H1 (cell line): ENCODE results near the gene FMNL1. TPM values are rescaled to one million over a fixed set of nuclear protein-coding genes. Genes with fewer than 3 reads are reported as not detected.

Experiments used
- CTCF ChIA-PET: fragments of 300-600 bp; sonication (Branson Sonifier 250); formaldehyde crosslinking; loops from one replicate; lab custom pipeline; 2021; ENCODE audit not compliant: partially characterized antibody; lab: Charles Lee
- POLR2A ChIA-PET: fragments of 300-600 bp; sonication (Branson Sonifier 250); formaldehyde crosslinking; loops from one replicate; lab custom pipeline; 2021; ENCODE audit warnings: inconsistent platforms; ENCODE audit not compliant: partially characterized antibody; lab: Charles Lee
- DNase-seq, 2 experiments: peaks; one replicate each; pipeline versions ENCODE4 v3.0.0 to v3.0.0-alpha.2; 2010 to 2022; ENCODE audit warnings: low spot score in 2 of 2, low read depth in 1 of 2, mixed read lengths in 1 of 2
- FAIRE-seq: peaks from 2 replicates; lab custom pipeline; 2011; peaks lifted over from hg19 to GRCh38; lab: Jason Lieb, UNC
- H2AFZ ChIP-seq: 2 replicates; pipeline ENCODE4 v1.8.1; 2012; ENCODE audit warnings: low read length, inconsistent platforms
- H2AK5ac ChIP-seq: 2 replicates; pipeline ENCODE4 v1.6.1; 2013; ENCODE audit warnings: low read depth, low read length
- H2BK120ac ChIP-seq: replicated peaks from 2 replicates; pipeline ENCODE3; 2013; ENCODE audit warnings: low read depth, low read length, inconsistent platforms
- H2BK12ac ChIP-seq: 2 replicates; pipeline ENCODE4 v1.6.1; 2013; ENCODE audit warnings: low read depth, low read length
- H2BK15ac ChIP-seq: 2 replicates; pipeline ENCODE4 v1.6.1; 2013; ENCODE audit warnings: low read length
- H2BK20ac ChIP-seq: 2 replicates; pipeline ENCODE4 v1.6.1; 2013; ENCODE audit warnings: low read length
- H2BK5ac ChIP-seq: 2 replicates; pipeline ENCODE4 v1.6.1; 2013; ENCODE audit warnings: low read depth, low read length
- H3K14ac ChIP-seq: 2 replicates; pipeline ENCODE4 v1.6.1; 2013; ENCODE audit warnings: inconsistent platforms; ENCODE audit not compliant: insufficient read length
- H3K18ac ChIP-seq: 2 replicates; pipeline ENCODE4 v1.6.1; 2013; ENCODE audit warnings: low read length; ENCODE audit errors: extremely low read depth
- H3K23ac ChIP-seq: 2 replicates; pipeline ENCODE4 v1.6.1; 2013; ENCODE audit warnings: inconsistent platforms; ENCODE audit not compliant: insufficient read length
- H3K23me2 ChIP-seq: 2 replicates; pipeline ENCODE4 v1.6.1; 2013; ENCODE audit warnings: low read depth, low read length
- H3K27ac ChIP-seq: 2 replicates; pipeline ENCODE4 v1.6.1; 2011; ENCODE audit warnings: low read depth, low read length, inconsistent platforms
- H3K27me3 ChIP-seq, 4 experiments: replicated peaks in 1 of 4; 1 replicate in 1 of 4; 2 replicates in 3 of 4; pipeline versions ENCODE4 v1.6.1 to v1.8.1; 2011 to 2013; ENCODE audit warnings: low read length in 3 of 4, mild to moderate bottlenecking in 3 of 4, inconsistent platforms in 2 of 4, mixed read lengths in 2 of 4, moderate library complexity in 1 of 4; ENCODE audit not compliant: control insufficient read depth in 3 of 4, insufficient read depth in 3 of 4; ENCODE audit errors: extremely low read depth in 1 of 4
- H3K36me3 ChIP-seq, 4 experiments: 2 replicates each; pipeline versions ENCODE4 v1.6.1 to v1.8.1; 2011 to 2013; ENCODE audit warnings: mild to moderate bottlenecking in 4 of 4, low read length in 3 of 4, moderate library complexity in 2 of 4, control low read depth in 1 of 4, inconsistent platforms in 1 of 4; ENCODE audit not compliant: insufficient read depth in 4 of 4, control insufficient read depth in 2 of 4
- H3K4ac ChIP-seq: replicated peaks from 2 replicates; pipeline ENCODE3; 2013; ENCODE audit warnings: low read length, low read depth, mixed read lengths, inconsistent platforms; ENCODE audit not compliant: insufficient read length
- H3K4me1 ChIP-seq, 4 experiments: replicated peaks in 1 of 4; 1 replicate in 1 of 4; 2 replicates in 3 of 4; pipeline versions ENCODE4 v1.6.1 to v1.8.1; 2011 to 2013; ENCODE audit warnings: low read length in 3 of 4, inconsistent platforms in 2 of 4, mixed read lengths in 1 of 4; ENCODE audit not compliant: insufficient read depth in 4 of 4, control insufficient read depth in 3 of 4
- H3K4me2 ChIP-seq, 2 experiments: 2 replicates each; pipeline versions ENCODE4 v1.6.1 to v1.8.1; 2011 to 2013; ENCODE audit warnings: low read depth in 2 of 2, low read length in 2 of 2, control low read depth in 1 of 2, inconsistent platforms in 1 of 2, mild to moderate bottlenecking in 1 of 2; ENCODE audit not compliant: insufficient read depth in 1 of 2
- H3K4me3 ChIP-seq, 4 experiments: fragments of 200-600, 300-600 bp in 1 of 4; sonication (generic), shearing (Covaris generic), sonication (Bioruptor Twin) in 1 of 4; 2 replicates each; pipeline versions ENCODE4 v1.5.1 to v1.8.1; 2011 to 2016; ENCODE audit warnings: low read length in 4 of 4, low read depth in 3 of 4, control low read depth in 2 of 4, inconsistent platforms in 2 of 4, mild to moderate bottlenecking in 2 of 4, mixed read lengths in 1 of 4, moderate library complexity in 1 of 4; ENCODE audit not compliant: insufficient read depth in 2 of 4; ENCODE audit errors: extremely low read depth in 1 of 4
- H3K56ac ChIP-seq: replicated peaks from 2 replicates; pipeline ENCODE3; 2013; ENCODE audit warnings: low read depth, mild to moderate bottlenecking, mixed read lengths, low read length, inconsistent platforms; ENCODE audit not compliant: insufficient read length
- H3K79me1 ChIP-seq: 2 replicates; pipeline ENCODE4 v1.6.1; 2013; ENCODE audit warnings: low read depth, low read length, control low read depth
- H3K79me2 ChIP-seq, 2 experiments: 2 replicates each; pipeline versions ENCODE4 v1.6.1 to v1.8.1; 2012 to 2013; ENCODE audit warnings: low read length in 2 of 2, mild to moderate bottlenecking in 2 of 2, inconsistent platforms in 1 of 2; ENCODE audit not compliant: insufficient read depth in 2 of 2, control insufficient read depth in 1 of 2
- H3K9ac ChIP-seq, 4 experiments: replicated peaks in 1 of 4; 1 replicate in 1 of 4; 2 replicates in 3 of 4; pipeline versions ENCODE4 v1.6.1 to v1.8.1; 2011 to 2013; ENCODE audit warnings: low read depth in 3 of 4, low read length in 3 of 4, control low read depth in 2 of 4, mild to moderate bottlenecking in 2 of 4, moderate library complexity in 2 of 4, inconsistent platforms in 1 of 4; ENCODE audit errors: extremely low read depth in 1 of 4
- H3K9me3 ChIP-seq, 2 experiments: 2 replicates each; pipeline versions ENCODE4 v1.6.1 to v1.8.1; 2012 to 2013; ENCODE audit warnings: mild to moderate bottlenecking in 2 of 2, moderate library complexity in 2 of 2, control low read depth in 1 of 2, inconsistent platforms in 1 of 2, low read depth in 1 of 2, low read length in 1 of 2, mixed read lengths in 1 of 2; ENCODE audit not compliant: insufficient read depth in 2 of 2
- H4K20me1 ChIP-seq, 2 experiments: replicated peaks in 1 of 2; 2 replicates each; pipeline versions ENCODE3 to v1.8.1; 2011 to 2013; ENCODE audit warnings: inconsistent platforms in 2 of 2, low read length in 2 of 2, mild to moderate bottlenecking in 1 of 2; ENCODE audit not compliant: insufficient read depth in 2 of 2, control insufficient read depth in 1 of 2
- H4K5ac ChIP-seq: 2 replicates; pipeline ENCODE4 v1.6.1; 2013; ENCODE audit warnings: low read length, low read depth, mixed read lengths, inconsistent platforms; ENCODE audit not compliant: insufficient read length
- H4K8ac ChIP-seq: 2 replicates; pipeline ENCODE4 v1.8.0; 2013; ENCODE audit warnings: mild to moderate bottlenecking, moderate library complexity, low read length, inconsistent platforms; ENCODE audit not compliant: insufficient read depth; ENCODE audit errors: extremely low read depth
- H4K91ac ChIP-seq: replicated peaks from 2 replicates; pipeline ENCODE3; 2013; ENCODE audit warnings: low read length, mixed read lengths, inconsistent platforms; ENCODE audit not compliant: insufficient read length
- BACH1 ChIP-seq: IDR thresholded peaks from 2 replicates; pipeline ENCODE4 v1.6.1; 2012; ENCODE audit warnings: low read length, improper control_type of control experiment
- POLR2AphosphoS5 ChIP-seq: IDR thresholded peaks from 2 replicates; pipeline ENCODE4 v1.6.1; 2011; ENCODE audit warnings: low read depth, low read length
- ZNF274 ChIP-seq: IDR thresholded peaks from 2 replicates; pipeline ENCODE4 v1.7.0; 2012; ENCODE audit warnings: low read length, borderline replicate concordance; ENCODE audit errors: extremely low read depth
- WGBS, 2 experiments: shearing (Covaris generic) in 1 of 2; methylation state at CpG; one replicate each; pipeline versions ENCODE4 v1.1.6 to v1.1.7; 2013 to 2015; ENCODE audit warnings: low lambda C conversion rate in 2 of 2, mixed read lengths in 2 of 2, inconsistent platforms in 1 of 2, low coverage in 1 of 2, missing lambda C conversion rate in 1 of 2; ENCODE audit not compliant: insufficient replicate concordance in 2 of 2, insufficient coverage in 1 of 2, insufficient read length in 1 of 2; ENCODE audit errors: extremely low coverage in 1 of 2, missing lambda C conversion rate in 1 of 2; 5-methylcytosine and 5-hydroxymethylcytosine counted together
- polyA plus RNA-seq, 7 experiments: library from polyadenylated mRNA; depleted of rRNA in 3 of 7; stranded (reverse) in 5 of 7; unstranded in 2 of 7; fragments of >200 nt in 5 of 7; fragments of 200-250 nt in 2 of 7; gene quantifications; 1 replicate in 5 of 7; 2 replicates in 1 of 7; 4 replicates in 1 of 7; pipeline versions ENCODE4 v1.2.1 to v1.2.3, GENCODE V29; 2011 to 2013; ENCODE audit warnings: missing spikeins in 2 of 7, mixed read lengths in 2 of 7
- total RNA-seq: library from RNA; stranded (reverse); fragmentation: NEBNext Ultra II Directional; extraction: Animal tissue kit (Norgen Biotek cat#: 25700); gene quantifications from 2 replicates; pipeline ENCODE4 v1.2.1, GENCODE V29; 2021

FMNL1 gene
- total and polyA plus RNA-seq, 2 of the 8 experiments (the other 6 are each of a cell fraction or from before 2014, with no cell fraction given), result 2.5 to 8.6 TPM

- Histone ChIP-seq H3K9ac (no peak overlapping the region), H4K8ac (no peak overlapping the region; the same call in 1 of the 2 replicates), H2BK120ac (no peak overlapping the region), H3K79me2 (no peaks in the 10 kb centered on the region), H3K27me3 (peaks cover 13 to 35% (median 28%) of the 10 kb centered on the region in 4 experiments), H2BK5ac (no peak overlapping the region), H2AFZ (no peak overlapping the region), H3K14ac (no peak overlapping the region), H3K23ac (no peak overlapping the region), H3K9me3 (no peaks in the 10 kb centered on the region), H3K79me1 (no peaks in the 10 kb centered on the region), H4K91ac (no peak overlapping the region), H3K23me2 (peaks cover 7% of the 10 kb centered on the region; the same call in 1 of the 2 replicates), H2BK20ac (no peak overlapping the region; the same call in 1 of the 2 replicates), H2BK15ac (no peak overlapping the region; the same call in 1 of the 2 replicates), H3K18ac (no peak overlapping the region), H3K36me3 (no peaks in the 10 kb centered on the region), H2BK12ac (peak overlapping the region; percentile 50; the same call in 1 of the 2 replicates), H2AK5ac (no peak overlapping the region), H3K4ac (no peak overlapping the region), H3K56ac (no peak overlapping the region), H3K27ac (no peak overlapping the region), H3K4me2 (no peak overlapping the region), H3K4me1 (peaks cover 5 to 33% (median 19%) of the 10 kb centered on the region in 4 experiments), H4K20me1 (no peaks in the 10 kb centered on the region), H3K4me3 (no peak overlapping the region), H4K5ac (no peak overlapping the region)
- TF ChIP-seq POLR2AphosphoS5, result no peak
- TF ChIP-seq BACH1, result no peak
- no peak for TF ChIP-seq ZNF274
- 81% methylated on average over 7 of the region's 7 CpGs; no CpG with 5 or more reads in 1 of the 2 experiments for WGBS, 2 experiments
- no peak for FAIRE-seq
- ChIA-PET POLR2A (interaction anchor here (0.6 to 2.0 kb wide), 5 partner anchors 11 to 146 kb away, joined by 3 to 17 read pairs (median 6); partner anchors contain the start of genes HEXIM1 and HEXIM2), CTCF (interaction anchor here (0.7 to 22.1 kb wide), 11 partner anchors 8 to 380 kb away, joined by 3 to 362 read pairs (median 5); partner anchors contain the start of gene ACBD4)
- no peak for DNase-seq
These were observed 3.5 kb downstream of the FMNL1 start for GRCh38 chr17:45225051-45225700.
